ENCODE data around the gene OR4C45.

- no peak for TF ChIP-seq CTCF (IDR thresholded peaks at IDR 0.05)
- TF ChIP-seq POLR2A (IDR thresholded peaks at IDR 0.05) = no peak
- TF ChIP-seq EP300 (IDR thresholded peaks at IDR 0.05) = no peak
These were observed 43.2 kb downstream of the OR4C45 start for GRCh38 chr11:50075856-50076255.
